SJCRH30 (cell line): ENCODE measurements around the gene STARD8. TPM values are rescaled to one million over a fixed set of nuclear protein-coding genes. Genes with fewer than 3 reads are reported as not detected.
"Not testable (repeated sequence)": the region's sequence is repeated elsewhere in the genome, so short reads cannot be mapped to it uniquely, and the experiment has no call there.

ENCODE experiments used
- DNase-seq, 2 experiments: peaks; one replicate each; pipeline ENCODE4 v3.0.0-alpha.2; 2015 to 2020
- H3K27ac ChIP-seq: fragments of 250-450 bp; sonication (Bioruptor Pico); 2 replicates; pipeline ENCODE4 v1.5.1; 2020; ENCODE audit warnings: mild to moderate bottlenecking, moderate library complexity
- H3K27me3 ChIP-seq: fragments of 250-450 bp; sonication (Bioruptor Pico); 2 replicates; pipeline ENCODE4 v1.5.1; 2020; ENCODE audit warnings: mild to moderate bottlenecking, moderate library complexity
- H3K36me3 ChIP-seq: fragments of 250-450 bp; sonication (Bioruptor Pico); 2 replicates; pipeline ENCODE4 v1.5.1; 2020; ENCODE audit warnings: mild to moderate bottlenecking, moderate library complexity
- H3K4me1 ChIP-seq: fragments of 250-450 bp; sonication (Bioruptor Pico); 2 replicates; pipeline ENCODE4 v1.5.1; 2020; ENCODE audit warnings: mild to moderate bottlenecking, moderate library complexity
- H3K4me3 ChIP-seq: fragments of 250-450 bp; sonication (Bioruptor Pico); 2 replicates; pipeline ENCODE4 v1.5.1; 2020; ENCODE audit warnings: mild to moderate bottlenecking, moderate library complexity
- H3K9me3 ChIP-seq: fragments of 250-450 bp; sonication (Bioruptor Pico); replicated peaks from 2 replicates; pipeline ENCODE4 v1.5.1; 2020; ENCODE audit warnings: mild to moderate bottlenecking, moderate library complexity
- total RNA-seq: library from RNA; depleted of rRNA; stranded (reverse); fragments of >200 nt; shearing (Covaris generic); gene quantifications from 2 replicates; pipeline ENCODE4 v1.2.3, GENCODE V29; 2014; rRNA removed

The STARD8 gene
- 9.2 and 9.7 TPM in 2 replicates for total RNA-seq

GRCh38 chrX:68647156-68647957, at the start of gene STARD8:
TSS of gene STARD8 (plus strand) at chrX:68647666. CDS start at chrX:68647883, 217 bp downstream.
- Histone ChIP-seq H3K36me3 (no peaks in the 10 kb centered on the region), H3K27ac (peak within 1 kb of the TSS; percentile 19), H3K9me3 (no peaks in the 10 kb centered on the region), H3K27me3 (no peaks in the 10 kb centered on the region), H3K4me3 (peak within 1 kb of the TSS; percentile 54), H3K4me1 (peaks cover 4% of the 10 kb centered on the region; the same call in 1 of the 2 replicates)
- DNase-seq, result peak; percentile 69 to 74

DNA sequence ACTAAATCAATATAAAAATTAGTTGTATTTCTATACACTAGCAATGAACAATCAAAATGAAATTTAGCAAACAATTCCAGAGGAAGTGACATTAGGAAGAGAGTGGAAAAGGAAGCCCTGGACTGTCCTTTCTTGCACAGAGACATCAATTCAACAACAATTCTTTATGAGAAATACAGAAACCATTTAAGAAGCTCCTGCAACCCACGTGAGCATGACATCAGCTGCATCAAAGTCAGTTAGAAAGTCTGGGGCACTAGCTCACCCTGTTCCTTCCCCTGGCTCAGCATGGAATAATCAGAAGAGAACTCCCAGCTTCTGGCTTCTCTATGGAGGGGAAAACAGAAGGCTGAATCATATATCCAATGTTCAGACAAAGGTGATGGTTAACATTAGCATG, 48.6 kb upstream of the STARD8 start:
- no peak for DNase-seq
- Histone ChIP-seq H3K27me3 (no peaks in the 10 kb centered on the region), H3K4me3 (no peak overlapping the region), H3K27ac (no peak overlapping the region), H3K4me1 (no peaks in the 10 kb centered on the region), H3K36me3 (no peaks in the 10 kb centered on the region), H3K9me3 (no peaks in the 10 kb centered on the region)

- Histone ChIP-seq H3K27ac (no peak overlapping the region), H3K4me1 (no peaks in the 10 kb centered on the region), H3K4me3 (no peak overlapping the region), H3K36me3 (no peaks in the 10 kb centered on the region), H3K9me3 (no peaks in the 10 kb centered on the region), H3K27me3 (no peaks in the 10 kb centered on the region)
- peak; percentile 6 to 52 for DNase-seq
Observed at GRCh38 chrX:68599256-68600152, 48.0 kb upstream of the STARD8 start.

GRCh38 chrX:68604216-68604615, 43.2 kb upstream of the STARD8 start:
- not testable (repeated sequence) for H3K9me3 ChIP-seq, H3K4me1 ChIP-seq, H3K36me3 ChIP-seq, H3K27me3 ChIP-seq, H3K4me3 ChIP-seq, H3K27ac ChIP-seq, DNase-seq

- H3K36me3 ChIP-seq, DNase-seq, H3K9me3 ChIP-seq, H3K27ac ChIP-seq, H3K4me3 ChIP-seq, H3K4me1 ChIP-seq, H3K27me3 ChIP-seq: not testable (repeated sequence)
Observed at GRCh38 chrX:68614733-68615132, 32.7 kb upstream of the STARD8 start.

DNA sequence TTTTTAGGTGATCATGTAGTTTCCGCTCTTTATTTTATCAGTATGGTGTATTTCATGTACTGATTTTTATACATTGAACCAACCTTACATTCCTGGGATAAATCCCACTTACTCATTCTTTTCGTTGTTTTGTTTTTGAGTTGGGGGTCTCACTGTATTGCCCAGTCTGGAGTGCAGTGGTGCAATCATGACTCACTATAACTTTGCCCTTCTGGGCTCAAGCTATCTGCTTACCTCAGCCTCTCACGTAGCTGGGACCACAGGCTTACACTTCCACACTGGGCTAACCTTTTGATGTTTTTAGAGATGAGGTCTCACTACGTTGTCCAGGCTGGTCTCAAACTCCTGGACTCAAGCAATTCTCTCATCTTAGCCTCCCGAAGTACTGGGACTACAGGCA, 19.5 kb upstream of the STARD8 start:
- H3K27ac ChIP-seq, result no peak overlapping the region
- H3K27me3 ChIP-seq, result no peaks in the 10 kb centered on the region
- no peak overlapping the region for H3K4me3 ChIP-seq
- no peaks in the 10 kb centered on the region for H3K9me3 ChIP-seq
- H3K4me1 ChIP-seq, result peaks cover 10% of the 10 kb centered on the region
- no peak for DNase-seq
- H3K36me3 ChIP-seq, result no peaks in the 10 kb centered on the region

DNA sequence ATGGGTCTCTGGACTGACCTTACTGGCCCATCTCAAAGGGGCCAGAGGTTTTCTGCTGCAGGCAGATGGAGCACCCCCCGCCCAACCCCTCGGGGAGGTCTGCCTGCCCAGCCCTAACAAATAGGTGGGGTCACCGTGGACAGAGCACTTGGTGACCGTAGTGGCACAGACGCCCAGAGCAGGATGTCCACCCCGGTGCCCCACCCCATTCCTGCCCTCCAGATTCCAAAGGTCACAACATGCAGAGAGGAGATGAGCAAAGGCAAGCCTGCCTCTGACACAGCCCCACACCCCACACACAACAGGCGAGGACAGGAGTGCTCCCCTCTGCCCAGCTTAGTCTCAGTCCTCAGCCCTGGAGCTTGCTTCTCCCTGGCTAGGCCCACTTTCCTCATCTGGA, 17.5 kb upstream of the STARD8 start:
- not testable (repeated sequence) for H3K27ac ChIP-seq, DNase-seq, H3K27me3 ChIP-seq, H3K9me3 ChIP-seq, H3K36me3 ChIP-seq, H3K4me3 ChIP-seq
- peaks cover 11% of the 10 kb centered on the region for H3K4me1 ChIP-seq

DNA sequence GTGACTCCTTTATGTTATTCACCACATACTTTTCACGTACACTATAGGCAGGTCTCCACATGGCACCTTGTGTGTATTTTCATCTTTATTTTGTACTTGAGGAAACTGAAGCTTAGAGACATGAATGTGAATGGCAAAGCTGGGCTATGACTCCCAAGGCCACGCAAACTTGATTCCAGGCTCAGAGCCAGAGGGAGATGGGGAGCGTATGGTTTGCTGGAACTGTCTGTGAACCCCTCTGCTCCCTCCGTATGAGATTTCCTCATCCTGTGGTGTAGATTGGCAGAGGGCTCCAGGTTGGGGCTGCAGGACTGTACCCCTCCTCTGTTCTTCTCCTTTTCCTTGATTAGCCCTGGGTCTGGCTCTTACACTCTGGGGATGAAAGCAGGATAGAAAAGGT, 16.1 kb upstream of the STARD8 start:
- Histone ChIP-seq H3K27me3 (no peaks in the 10 kb centered on the region), H3K4me3 (no peak overlapping the region), H3K36me3 (no peaks in the 10 kb centered on the region), H3K9me3 (no peaks in the 10 kb centered on the region), H3K27ac (no peak overlapping the region), H3K4me1 (peaks cover 11% of the 10 kb centered on the region)
- no peak for DNase-seq

DNA sequence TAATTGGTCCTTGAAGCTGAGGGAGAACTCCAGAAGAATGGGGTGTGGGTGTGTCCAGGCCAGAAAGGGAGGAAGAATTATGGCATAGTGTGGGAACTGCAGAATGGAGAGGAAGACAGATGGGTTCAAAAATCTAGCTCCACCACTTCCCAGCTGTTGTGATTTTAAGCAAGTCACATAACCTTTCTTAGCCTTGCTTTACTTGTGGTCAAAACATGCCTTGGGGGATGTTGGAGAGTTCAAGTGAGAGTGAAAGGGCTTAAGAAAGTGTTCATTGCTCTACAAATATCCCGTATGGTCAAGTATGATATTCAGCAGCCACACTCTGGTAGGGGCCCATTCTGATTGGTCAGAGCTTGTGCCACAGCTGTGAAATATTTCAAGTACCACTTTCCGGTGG, 15.0 kb upstream of the STARD8 start:
- no peaks in the 10 kb centered on the region for H3K9me3 ChIP-seq
- H3K36me3 ChIP-seq, result no peaks in the 10 kb centered on the region
- DNase-seq, result peak; percentile 27 to 57
- no peak overlapping the region for H3K4me3 ChIP-seq
- no peak overlapping the region for H3K27ac ChIP-seq
- peaks cover 11% of the 10 kb centered on the region for H3K4me1 ChIP-seq
- H3K27me3 ChIP-seq, result no peaks in the 10 kb centered on the region

- H3K9me3 ChIP-seq, result no peaks in the 10 kb centered on the region
- no peak overlapping the region for H3K4me3 ChIP-seq
- DNase-seq, result no peak
- no peaks in the 10 kb centered on the region for H3K36me3 ChIP-seq
- H3K27me3 ChIP-seq, result no peaks in the 10 kb centered on the region
- H3K4me1 ChIP-seq, result peaks cover 11% of the 10 kb centered on the region
- H3K27ac ChIP-seq, result no peak overlapping the region
Observed at GRCh38 chrX:68633981-68634380, 13.5 kb upstream of the STARD8 start.

GRCh38 chrX:68634649-68635227, 12.7 kb upstream of the STARD8 start:
- no peaks in the 10 kb centered on the region for H3K27me3 ChIP-seq
- H3K27ac ChIP-seq, result no peak overlapping the region
- H3K4me1 ChIP-seq, result peaks cover 11% of the 10 kb centered on the region
- DNase-seq, result no peak
- H3K4me3 ChIP-seq, result no peak overlapping the region
- no peaks in the 10 kb centered on the region for H3K9me3 ChIP-seq
- H3K36me3 ChIP-seq, result no peaks in the 10 kb centered on the region

GRCh38 chrX:68640661-68641060, 6.8 kb upstream of the STARD8 start:
- no peak overlapping the region for H3K27ac ChIP-seq
- no peaks in the 10 kb centered on the region for H3K27me3 ChIP-seq
- no peaks in the 10 kb centered on the region for H3K4me1 ChIP-seq
- no peak for DNase-seq
- H3K4me3 ChIP-seq, result no peak overlapping the region
- no peaks in the 10 kb centered on the region for H3K9me3 ChIP-seq
- H3K36me3 ChIP-seq, result no peaks in the 10 kb centered on the region

GRCh38 chrX:68644861-68645260, 2.6 kb upstream of the STARD8 start:
- no peaks in the 10 kb centered on the region for H3K36me3 ChIP-seq
- no peaks in the 10 kb centered on the region for H3K9me3 ChIP-seq
- H3K27ac ChIP-seq, result no peak overlapping the region
- no peak overlapping the region for H3K4me3 ChIP-seq
- DNase-seq, result no peak
- H3K4me1 ChIP-seq, result peaks cover 4% of the 10 kb centered on the region; the same call in 1 of the 2 replicates
- H3K27me3 ChIP-seq, result no peaks in the 10 kb centered on the region

DNA sequence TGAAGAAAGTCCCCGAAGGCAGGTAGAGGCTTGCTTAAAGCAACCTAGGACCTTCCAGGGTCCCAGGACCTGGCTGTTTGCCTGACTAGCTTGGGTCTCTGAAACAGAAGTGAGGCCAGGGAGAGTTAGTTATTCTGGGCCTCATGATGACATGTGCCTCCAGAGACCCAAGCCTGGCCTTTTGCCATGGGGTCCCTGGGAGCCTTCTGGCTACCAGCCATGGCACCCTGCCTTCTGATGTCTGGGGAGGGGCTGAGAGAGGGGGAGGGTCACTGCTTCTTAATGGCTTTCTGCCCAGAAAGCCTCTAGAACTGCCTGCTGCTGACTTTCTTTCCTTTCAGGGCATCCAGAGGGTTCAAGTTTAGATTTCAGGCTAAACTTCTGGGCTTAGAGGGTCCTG, 1.0 kb upstream of the STARD8 start:
- H3K27ac ChIP-seq, result no peak overlapping the region
- no peak for DNase-seq

GRCh38 chrX:68648960-68649359, 1.5 kb downstream of the STARD8 start:
- H3K9me3 ChIP-seq, result no peaks in the 10 kb centered on the region
- H3K27ac ChIP-seq, result no peak overlapping the region
- no peak for DNase-seq
- no peaks in the 10 kb centered on the region for H3K27me3 ChIP-seq
- H3K4me3 ChIP-seq, result no peak overlapping the region
- no peaks in the 10 kb centered on the region for H3K36me3 ChIP-seq
- peaks cover 4% of the 10 kb centered on the region; the same call in 1 of the 2 replicates for H3K4me1 ChIP-seq

More for the DNA sequence above, 1.0 kb upstream of the STARD8 start:
- Histone ChIP-seq H3K4me3 (no peak overlapping the region), H3K27me3 (no peaks in the 10 kb centered on the region), H3K4me1 (peaks cover 4% of the 10 kb centered on the region; the same call in 1 of the 2 replicates), H3K9me3 (no peaks in the 10 kb centered on the region), H3K36me3 (no peaks in the 10 kb centered on the region)
